K562 (cell line): ENCODE data around the gene WDR70. TPM values are rescaled to one million over a fixed set of nuclear protein-coding genes. Genes with fewer than 3 reads are reported as not detected.

Source experiments
- DPF2 ChIP-seq: fragments of 450-650 bp; IDR thresholded peaks from 2 replicates; pipeline ENCODE4 v1.6.1; 2016
- ETV5 ChIP-seq: sonication (generic); formaldehyde crosslinking; IDR thresholded peaks from 2 replicates; pipeline ENCODE4 v1.4.0; 2020; ENCODE audit warnings: low read depth, mild to moderate bottlenecking, missing genetic modification reagents
- ETV6 ChIP-seq, 3 experiments: fragments of 150-350 bp in 1 of 3; sonication (generic) in 1 of 3; formaldehyde crosslinking in 1 of 3; IDR thresholded peaks; 2 replicates each; pipeline versions ENCODE4 v1.6.1 to v1.8.0; 2014 to 2022; ENCODE audit warnings: borderline replicate concordance in 2 of 3, low read depth in 2 of 3, antibody characterized with exemption in 1 of 3, low read length in 1 of 3, mild to moderate bottlenecking in 1 of 3, missing genetic modification reagents in 1 of 3
- GABPA ChIP-seq: fragments of 200-800 bp; sonication (Bioruptor generic); conservative IDR thresholded peaks from 2 replicates; pipeline ENCODE4 v1.6.1; 2016; ENCODE audit warnings: low read depth, missing genetic modification characterization, missing compliant biosample characterization
- MAZ ChIP-seq, 2 experiments: fragments of 450-650 bp in 1 of 2; sonication (generic) in 1 of 2; formaldehyde crosslinking; IDR thresholded peaks in 1 of 2; conservative IDR thresholded peaks in 1 of 2; 2 replicates each; pipeline versions ENCODE4 v1.4.0 to v1.5.0; 2020; ENCODE audit warnings: mild to moderate bottlenecking in 1 of 2, missing genetic modification reagents in 1 of 2
- NCOA1 ChIP-seq: fragments of 450-650 bp; IDR thresholded peaks from 2 replicates; pipeline ENCODE4 v1.6.1; 2016; ENCODE audit warnings: low read depth
- POLR2G ChIP-seq: fragments of 200-400 bp; formaldehyde crosslinking; IDR thresholded peaks from 2 replicates; pipeline ENCODE4 v1.6.1; 2017; ENCODE audit warnings: low read depth, mild to moderate bottlenecking, antibody characterized with exemption, low read length, moderate library complexity
- RB1 ChIP-seq: fragments of 450-650 bp; IDR thresholded peaks from 2 replicates; pipeline ENCODE4 v1.6.1; 2017; ENCODE audit warnings: low read depth, mild to moderate bottlenecking
- SREBF2 ChIP-seq: sonication (generic); formaldehyde crosslinking; IDR thresholded peaks from 2 replicates; pipeline ENCODE4 v1.4.0; 2020; ENCODE audit warnings: mild to moderate bottlenecking, missing genetic modification reagents
- polyA plus RNA-seq, 8 experiments: library from polyadenylated mRNA; depleted of rRNA in 4 of 8; stranded (reverse) in 5 of 8; unstranded in 3 of 8; fragments of >200 nt; fragmentation: Nextera tagmentation in 2 of 8; fragmentation: Illumina TruSeq in 1 of 8; extraction: Ambion mirVana in 2 of 8; extraction: Trizol in 1 of 8; gene quantifications; 2 replicates each; pipeline versions ENCODE4 v1.2.1 to v1.2.3, GENCODE V29; 2011 to 2014; ENCODE audit warnings: inconsistent platforms in 1 of 8, missing spikeins in 1 of 8
- total RNA-seq, 7 experiments: library from RNA; depleted of rRNA in 6 of 7; stranded (reverse); fragments of >200 nt in 6 of 7; fragmentation: Illumina TruSeq in 2 of 7; extraction: Trizol in 2 of 7; gene quantifications; 2 replicates each; pipeline versions ENCODE4 v1.2.1 to v1.2.3, GENCODE V29; 2011 to 2021; ENCODE audit warnings: low replicate concordance in 1 of 7
- TF ChIP-seq, protein P1 (sequence below): fragments of 200-600 bp; sonication (generic); IDR thresholded peaks from one replicate; pipeline ENCODE4 v1.6.1; 2012; ENCODE audit warnings: mild to moderate bottlenecking, low read depth, low read length, inconsistent platforms
- TF ChIP-seq, protein P2 (sequence below): fragments of 450-650 bp; formaldehyde crosslinking; IDR thresholded peaks from 2 replicates; pipeline ENCODE4 v1.4.0; 2020; ENCODE audit warnings: mild to moderate bottlenecking, mixed read lengths

WDR70 gene
- total and polyA plus RNA-seq, 9 of the 15 experiments (the other 6 are each of a cell fraction or from before 2014, with no cell fraction given): 16.8 to 46.6 (median 38.8) TPM

DNA sequence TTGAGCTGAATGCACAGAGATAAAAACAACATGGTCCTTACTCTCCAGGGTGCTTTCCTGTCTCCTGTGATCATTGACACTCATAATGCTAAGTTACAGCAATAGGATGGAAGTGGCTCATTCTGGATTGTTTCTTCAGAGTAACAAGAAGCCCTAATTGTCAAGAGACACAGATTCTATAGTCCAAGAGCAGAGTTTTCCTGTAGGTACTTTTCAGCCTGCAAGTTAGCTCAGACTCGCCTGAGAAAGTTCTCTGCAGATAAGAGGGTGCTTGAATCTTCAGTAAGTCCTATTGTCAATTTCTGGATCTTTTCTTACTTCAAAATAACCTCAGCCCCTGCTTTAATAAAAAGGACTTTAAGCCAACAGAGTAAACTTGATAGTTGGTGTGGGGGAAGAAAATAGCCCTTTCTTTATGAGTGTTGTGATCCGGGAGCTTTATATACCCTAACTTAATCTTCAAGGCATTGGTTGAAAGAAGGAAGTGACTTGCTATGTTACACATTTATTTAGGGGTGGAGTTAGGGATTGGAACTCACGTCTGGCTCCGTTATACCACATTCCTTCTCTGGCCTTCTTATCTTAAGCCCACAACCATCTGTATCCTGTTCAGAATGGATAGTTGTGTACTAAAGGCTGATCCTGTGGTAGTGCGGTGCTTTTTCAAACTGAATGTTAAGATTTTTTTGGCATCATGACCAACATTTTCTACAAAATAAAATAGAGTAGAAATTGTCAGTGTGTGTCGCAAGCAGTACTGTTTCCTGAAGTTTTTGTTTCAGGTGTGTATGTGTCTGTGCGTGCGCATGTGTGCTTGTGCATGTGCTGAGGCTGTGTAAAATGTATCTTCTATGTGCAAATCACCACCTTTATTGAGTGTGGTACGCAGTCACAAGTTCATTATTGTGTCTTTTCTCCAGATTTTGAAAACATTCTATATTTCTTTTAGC, 173.9 kb downstream of the WDR70 start (continued):
- TF ChIP-seq ETV6 (IDR thresholded peaks at IDR 0.05; ENCODE audit: borderline replicate concordance in 1 of 2, low read depth in 2 of 2, low read length in 1 of 2) (peak in 1 of 2 experiments; percentile 73; a peak in 1 of 4 replicates), ETV6 (CRISPR knock-in tag; IDR thresholded peaks at IDR 0.05; ENCODE audit: borderline replicate concordance) (no peak), NCOA1 (peak; percentile 60; the same call in 1 of the 2 replicates), RB1 (no peak), SREBF2 (no peak), GABPA (tag) (peak; percentile 51), MAZ (CRISPR knock-in tag; conservative IDR thresholded peaks at IDR 0.05 in 1 of 2, IDR thresholded peaks at IDR 0.05 in 1 of 2) (peak in 1 of 2 experiments; percentile 57; a peak in 2 of 4 replicates), ETV5 (peak; percentile 84), POLR2G (no peak), DPF2 (peak; percentile 94)
- TF ChIP-seq, protein P1, sequence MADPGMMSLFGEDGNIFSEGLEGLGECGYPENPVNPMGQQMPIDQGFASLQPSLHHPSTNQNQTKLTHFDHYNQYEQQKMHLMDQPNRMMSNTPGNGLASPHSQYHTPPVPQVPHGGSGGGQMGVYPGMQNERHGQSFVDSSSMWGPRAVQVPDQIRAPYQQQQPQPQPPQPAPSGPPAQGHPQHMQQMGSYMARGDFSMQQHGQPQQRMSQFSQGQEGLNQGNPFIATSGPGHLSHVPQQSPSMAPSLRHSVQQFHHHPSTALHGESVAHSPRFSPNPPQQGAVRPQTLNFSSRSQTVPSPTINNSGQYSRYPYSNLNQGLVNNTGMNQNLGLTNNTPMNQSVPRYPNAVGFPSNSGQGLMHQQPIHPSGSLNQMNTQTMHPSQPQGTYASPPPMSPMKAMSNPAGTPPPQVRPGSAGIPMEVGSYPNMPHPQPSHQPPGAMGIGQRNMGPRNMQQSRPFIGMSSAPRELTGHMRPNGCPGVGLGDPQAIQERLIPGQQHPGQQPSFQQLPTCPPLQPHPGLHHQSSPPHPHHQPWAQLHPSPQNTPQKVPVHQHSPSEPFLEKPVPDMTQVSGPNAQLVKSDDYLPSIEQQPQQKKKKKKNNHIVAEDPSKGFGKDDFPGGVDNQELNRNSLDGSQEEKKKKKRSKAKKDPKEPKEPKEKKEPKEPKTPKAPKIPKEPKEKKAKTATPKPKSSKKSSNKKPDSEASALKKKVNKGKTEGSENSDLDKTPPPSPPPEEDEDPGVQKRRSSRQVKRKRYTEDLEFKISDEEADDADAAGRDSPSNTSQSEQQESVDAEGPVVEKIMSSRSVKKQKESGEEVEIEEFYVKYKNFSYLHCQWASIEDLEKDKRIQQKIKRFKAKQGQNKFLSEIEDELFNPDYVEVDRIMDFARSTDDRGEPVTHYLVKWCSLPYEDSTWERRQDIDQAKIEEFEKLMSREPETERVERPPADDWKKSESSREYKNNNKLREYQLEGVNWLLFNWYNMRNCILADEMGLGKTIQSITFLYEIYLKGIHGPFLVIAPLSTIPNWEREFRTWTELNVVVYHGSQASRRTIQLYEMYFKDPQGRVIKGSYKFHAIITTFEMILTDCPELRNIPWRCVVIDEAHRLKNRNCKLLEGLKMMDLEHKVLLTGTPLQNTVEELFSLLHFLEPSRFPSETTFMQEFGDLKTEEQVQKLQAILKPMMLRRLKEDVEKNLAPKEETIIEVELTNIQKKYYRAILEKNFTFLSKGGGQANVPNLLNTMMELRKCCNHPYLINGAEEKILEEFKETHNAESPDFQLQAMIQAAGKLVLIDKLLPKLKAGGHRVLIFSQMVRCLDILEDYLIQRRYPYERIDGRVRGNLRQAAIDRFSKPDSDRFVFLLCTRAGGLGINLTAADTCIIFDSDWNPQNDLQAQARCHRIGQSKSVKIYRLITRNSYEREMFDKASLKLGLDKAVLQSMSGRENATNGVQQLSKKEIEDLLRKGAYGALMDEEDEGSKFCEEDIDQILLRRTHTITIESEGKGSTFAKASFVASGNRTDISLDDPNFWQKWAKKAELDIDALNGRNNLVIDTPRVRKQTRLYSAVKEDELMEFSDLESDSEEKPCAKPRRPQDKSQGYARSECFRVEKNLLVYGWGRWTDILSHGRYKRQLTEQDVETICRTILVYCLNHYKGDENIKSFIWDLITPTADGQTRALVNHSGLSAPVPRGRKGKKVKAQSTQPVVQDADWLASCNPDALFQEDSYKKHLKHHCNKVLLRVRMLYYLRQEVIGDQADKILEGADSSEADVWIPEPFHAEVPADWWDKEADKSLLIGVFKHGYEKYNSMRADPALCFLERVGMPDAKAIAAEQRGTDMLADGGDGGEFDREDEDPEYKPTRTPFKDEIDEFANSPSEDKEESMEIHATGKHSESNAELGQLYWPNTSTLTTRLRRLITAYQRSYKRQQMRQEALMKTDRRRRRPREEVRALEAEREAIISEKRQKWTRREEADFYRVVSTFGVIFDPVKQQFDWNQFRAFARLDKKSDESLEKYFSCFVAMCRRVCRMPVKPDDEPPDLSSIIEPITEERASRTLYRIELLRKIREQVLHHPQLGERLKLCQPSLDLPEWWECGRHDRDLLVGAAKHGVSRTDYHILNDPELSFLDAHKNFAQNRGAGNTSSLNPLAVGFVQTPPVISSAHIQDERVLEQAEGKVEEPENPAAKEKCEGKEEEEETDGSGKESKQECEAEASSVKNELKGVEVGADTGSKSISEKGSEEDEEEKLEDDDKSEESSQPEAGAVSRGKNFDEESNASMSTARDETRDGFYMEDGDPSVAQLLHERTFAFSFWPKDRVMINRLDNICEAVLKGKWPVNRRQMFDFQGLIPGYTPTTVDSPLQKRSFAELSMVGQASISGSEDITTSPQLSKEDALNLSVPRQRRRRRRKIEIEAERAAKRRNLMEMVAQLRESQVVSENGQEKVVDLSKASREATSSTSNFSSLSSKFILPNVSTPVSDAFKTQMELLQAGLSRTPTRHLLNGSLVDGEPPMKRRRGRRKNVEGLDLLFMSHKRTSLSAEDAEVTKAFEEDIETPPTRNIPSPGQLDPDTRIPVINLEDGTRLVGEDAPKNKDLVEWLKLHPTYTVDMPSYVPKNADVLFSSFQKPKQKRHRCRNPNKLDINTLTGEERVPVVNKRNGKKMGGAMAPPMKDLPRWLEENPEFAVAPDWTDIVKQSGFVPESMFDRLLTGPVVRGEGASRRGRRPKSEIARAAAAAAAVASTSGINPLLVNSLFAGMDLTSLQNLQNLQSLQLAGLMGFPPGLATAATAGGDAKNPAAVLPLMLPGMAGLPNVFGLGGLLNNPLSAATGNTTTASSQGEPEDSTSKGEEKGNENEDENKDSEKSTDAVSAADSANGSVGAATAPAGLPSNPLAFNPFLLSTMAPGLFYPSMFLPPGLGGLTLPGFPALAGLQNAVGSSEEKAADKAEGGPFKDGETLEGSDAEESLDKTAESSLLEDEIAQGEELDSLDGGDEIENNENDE: no peak
- TF ChIP-seq, protein P2, sequence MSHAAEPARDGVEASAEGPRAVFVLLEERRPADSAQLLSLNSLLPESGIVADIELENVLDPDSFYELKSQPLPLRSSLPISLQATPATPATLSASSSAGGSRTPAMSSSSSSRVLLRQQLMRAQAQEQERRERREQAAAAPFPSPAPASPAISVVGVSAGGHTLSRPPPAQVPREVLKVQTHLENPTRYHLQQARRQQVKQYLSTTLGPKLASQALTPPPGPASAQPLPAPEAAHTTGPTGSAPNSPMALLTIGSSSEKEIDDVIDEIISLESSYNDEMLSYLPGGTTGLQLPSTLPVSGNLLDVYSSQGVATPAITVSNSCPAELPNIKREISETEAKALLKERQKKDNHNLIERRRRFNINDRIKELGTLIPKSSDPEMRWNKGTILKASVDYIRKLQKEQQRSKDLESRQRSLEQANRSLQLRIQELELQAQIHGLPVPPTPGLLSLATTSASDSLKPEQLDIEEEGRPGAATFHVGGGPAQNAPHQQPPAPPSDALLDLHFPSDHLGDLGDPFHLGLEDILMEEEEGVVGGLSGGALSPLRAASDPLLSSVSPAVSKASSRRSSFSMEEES (CRISPR knock-in tag): no peak
